Gastroesophageal sphincter (tissue), 4 donors: Measurements from ENCODE around the gene BARHL1. TPM values are rescaled to one million over a fixed set of nuclear protein-coding genes. Genes with fewer than 3 reads are reported as not detected.

Experiments
- ATAC-seq: fragments of 150-250 bp; one replicate; pipeline ENCODE4 v1.9.1; 2016; ENCODE audit warnings: mild to moderate bottlenecking, moderate library complexity
- H3K27ac ChIP-seq, 4 donors: fragments of 200-600 bp; sonication (generic) in 3 of 4; 1 replicate in 3 of 4; 2 replicates in 1 of 4; pipeline ENCODE4 v1.5.1; 2016 to 2019
- H3K27me3 ChIP-seq: fragments of 200-600 bp; sonication (generic); one replicate; pipeline ENCODE4 v1.5.1; 2019
- H3K36me3 ChIP-seq, 2 donors: fragments of 200-600 bp; sonication (generic); one replicate each; pipeline ENCODE4 v1.5.1; 2019; ENCODE audit warnings: control low read depth in 1 of 2
- H3K4me1 ChIP-seq, 3 donors: fragments of 200-600 bp; sonication (generic); 1 replicate in 2 of 3; 2 replicates in 1 of 3; pipeline ENCODE4 v1.5.1; 2016 to 2019; ENCODE audit warnings: control low read depth in 2 of 3
- H3K4me3 ChIP-seq, 2 donors: fragments of 200-600 bp; sonication (generic); one replicate each; pipeline ENCODE4 v1.5.1; 2019; ENCODE audit warnings: mild to moderate bottlenecking in 1 of 2, moderate library complexity in 1 of 2
- H3K9me3 ChIP-seq, 3 donors: fragments of 200-600 bp; sonication (generic); one replicate each; pipeline ENCODE4 v1.5.1; 2017 to 2019; ENCODE audit warnings: control low read depth in 2 of 3
- EP300 ChIP-seq: sonication (generic); formaldehyde crosslinking; IDR thresholded peaks from one replicate; pipeline ENCODE4 v1.6.1; 2017; ENCODE audit warnings: antibody characterized with exemption, mild to moderate bottlenecking
- POLR2A ChIP-seq, 2 donors: fragments of 450-650 bp; IDR thresholded peaks; one replicate each; pipeline ENCODE4 v1.6.1; 2017; ENCODE audit warnings: antibody characterized with exemption in 2 of 2, mild to moderate bottlenecking in 2 of 2, moderate library complexity in 1 of 2
- POLR2AphosphoS5 ChIP-seq: sonication (generic); formaldehyde crosslinking; IDR thresholded peaks from one replicate; pipeline ENCODE4 v1.6.1; 2017; ENCODE audit warnings: antibody characterized with exemption
- WGBS, 2 donors: methylation state at CpG; one replicate each; pipeline ENCODE4 v1.1.5; 2018; ENCODE audit warnings: low coverage in 1 of 2; 5-methylcytosine and 5-hydroxymethylcytosine counted together
- total RNA-seq, 4 donors: library from RNA; depleted of rRNA; stranded (reverse); fragments of >200 nt; gene quantifications; one replicate each; pipeline ENCODE4 v1.1.0, GENCODE V29; 2016
- TF ChIP-seq, protein P1 (sequence below), 4 experiments: fragments of 200-600 bp in 2 of 4; fragments of 450-650 bp in 2 of 4; sonication (generic) in 1 of 4; IDR thresholded peaks; one replicate each; pipeline ENCODE4 v1.5.1; 2017 to 2019; ENCODE audit warnings: antibody characterized with exemption in 4 of 4, mild to moderate bottlenecking in 2 of 4, moderate library complexity in 2 of 4

BARHL1 gene
- total RNA-seq, 4 donors from 2014 or later = not detected

DNA sequence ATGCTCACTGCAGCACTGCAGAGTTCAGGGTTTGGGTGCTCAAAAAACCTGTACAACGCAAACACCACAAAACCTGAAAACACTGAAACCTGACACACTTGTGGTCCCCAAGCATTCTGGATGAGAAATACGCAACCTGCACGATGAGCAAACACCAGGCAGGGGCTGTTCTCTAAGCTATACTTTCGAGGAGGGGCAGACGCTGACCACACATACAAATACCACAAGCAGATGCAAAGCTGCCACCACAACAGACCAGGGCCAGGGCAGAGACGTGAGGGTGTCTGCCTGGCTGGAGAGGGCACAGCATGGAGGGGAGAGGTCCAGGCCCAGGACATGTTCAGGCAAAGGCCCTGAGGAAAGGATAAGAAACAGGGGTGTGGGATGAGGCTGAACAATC, 23.0 kb downstream of the BARHL1 start:
- Histone ChIP-seq H3K4me3 (no peak overlapping the region), H3K27ac (no peak overlapping the region), H3K36me3 (peaks cover 0 to 99% of the 10 kb centered on the region in 2 donors), H3K9me3 (no peaks in the 10 kb centered on the region), H3K27me3 (no peaks in the 10 kb centered on the region), H3K4me1 (no peaks in the 10 kb centered on the region)
- ATAC-seq = no peak
- 60% methylated on average over 1 of the region's 6 CpGs; no CpG with 5 or more reads in 1 of the 2 donors for WGBS, 2 donors
- no peak for TF ChIP-seq POLR2AphosphoS5
- no peak for TF ChIP-seq POLR2A (IDR thresholded peaks at IDR 0.05)
- TF ChIP-seq, protein P1, sequence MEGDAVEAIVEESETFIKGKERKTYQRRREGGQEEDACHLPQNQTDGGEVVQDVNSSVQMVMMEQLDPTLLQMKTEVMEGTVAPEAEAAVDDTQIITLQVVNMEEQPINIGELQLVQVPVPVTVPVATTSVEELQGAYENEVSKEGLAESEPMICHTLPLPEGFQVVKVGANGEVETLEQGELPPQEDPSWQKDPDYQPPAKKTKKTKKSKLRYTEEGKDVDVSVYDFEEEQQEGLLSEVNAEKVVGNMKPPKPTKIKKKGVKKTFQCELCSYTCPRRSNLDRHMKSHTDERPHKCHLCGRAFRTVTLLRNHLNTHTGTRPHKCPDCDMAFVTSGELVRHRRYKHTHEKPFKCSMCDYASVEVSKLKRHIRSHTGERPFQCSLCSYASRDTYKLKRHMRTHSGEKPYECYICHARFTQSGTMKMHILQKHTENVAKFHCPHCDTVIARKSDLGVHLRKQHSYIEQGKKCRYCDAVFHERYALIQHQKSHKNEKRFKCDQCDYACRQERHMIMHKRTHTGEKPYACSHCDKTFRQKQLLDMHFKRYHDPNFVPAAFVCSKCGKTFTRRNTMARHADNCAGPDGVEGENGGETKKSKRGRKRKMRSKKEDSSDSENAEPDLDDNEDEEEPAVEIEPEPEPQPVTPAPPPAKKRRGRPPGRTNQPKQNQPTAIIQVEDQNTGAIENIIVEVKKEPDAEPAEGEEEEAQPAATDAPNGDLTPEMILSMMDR (IDR thresholded peaks at IDR 0.05) = no peak
- TF ChIP-seq EP300 = no peak

DNA sequence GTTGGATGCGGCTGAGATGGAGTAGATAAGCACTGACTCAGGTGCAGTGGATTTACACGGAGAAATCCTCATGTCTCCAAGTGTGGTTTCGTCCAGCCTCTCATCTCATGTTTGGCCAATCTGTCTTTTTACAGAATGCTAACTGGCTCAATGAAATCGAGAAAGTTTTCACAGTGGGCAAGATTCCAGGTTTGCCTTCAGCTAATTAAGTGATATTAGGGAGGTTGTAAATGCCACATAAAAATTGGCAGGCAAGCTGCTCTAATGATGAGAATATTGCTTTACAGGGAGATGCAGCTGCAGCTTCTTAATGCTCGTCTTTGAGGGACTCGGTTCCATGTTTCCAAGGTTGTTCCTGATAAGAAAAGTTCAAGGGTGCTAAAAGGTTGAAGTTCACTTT, 23.7 kb downstream of the BARHL1 start:
- H3K4me3 ChIP-seq = no peak overlapping the region
- WGBS, 2 donors = 77 to 79% methylated on average over 5 to 6 of the region's 6 CpGs
- no peaks in the 10 kb centered on the region for H3K27me3 ChIP-seq
- H3K27ac ChIP-seq = no peak overlapping the region
- H3K4me1 ChIP-seq = no peaks in the 10 kb centered on the region
- TF ChIP-seq POLR2AphosphoS5 = no peak
- TF ChIP-seq, protein P1 (IDR thresholded peaks at IDR 0.05) = no peak
- TF ChIP-seq POLR2A (IDR thresholded peaks at IDR 0.05) = no peak
- no peak for TF ChIP-seq EP300
- ATAC-seq = no peak
- H3K36me3 ChIP-seq = peaks cover 0 to 99% of the 10 kb centered on the region in 2 donors
- no peaks in the 10 kb centered on the region for H3K9me3 ChIP-seq

DNA sequence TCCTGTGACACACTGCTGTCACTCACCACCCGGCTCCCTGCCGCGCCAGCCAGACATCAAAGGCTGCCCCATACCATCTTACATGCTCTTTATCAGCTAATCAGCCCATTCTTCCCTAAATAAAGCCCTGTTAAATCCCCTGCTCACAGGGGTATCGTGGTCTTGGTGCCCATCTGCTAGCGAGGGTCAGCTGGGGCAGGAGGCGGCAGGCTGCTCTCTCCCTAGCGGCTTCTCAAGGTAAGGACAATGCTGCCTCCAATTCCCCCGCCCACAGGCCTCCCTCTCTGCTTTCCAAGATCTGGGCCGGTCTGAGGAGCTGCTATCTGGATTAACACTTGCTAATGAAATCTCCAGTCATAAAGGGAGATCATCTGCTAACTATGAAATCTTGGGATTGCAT, 26.8 kb downstream of the BARHL1 start:
- no peaks in the 10 kb centered on the region for H3K27me3 ChIP-seq
- no peak for ATAC-seq
- WGBS, 2 donors = 80 to 83% methylated on average over 4 to 6 of the region's 9 CpGs
- no peak overlapping the region for H3K27ac ChIP-seq
- no peaks in the 10 kb centered on the region for H3K9me3 ChIP-seq
- H3K36me3 ChIP-seq = peaks cover 0 to 97% of the 10 kb centered on the region in 2 donors
- H3K4me3 ChIP-seq = no peak overlapping the region
- TF ChIP-seq EP300 (no peak), POLR2A (IDR thresholded peaks at IDR 0.05) (no peak), POLR2AphosphoS5 (no peak)
- TF ChIP-seq, protein P1 (IDR thresholded peaks at IDR 0.05) = no peak
- H3K4me1 ChIP-seq = no peaks in the 10 kb centered on the region

DNA sequence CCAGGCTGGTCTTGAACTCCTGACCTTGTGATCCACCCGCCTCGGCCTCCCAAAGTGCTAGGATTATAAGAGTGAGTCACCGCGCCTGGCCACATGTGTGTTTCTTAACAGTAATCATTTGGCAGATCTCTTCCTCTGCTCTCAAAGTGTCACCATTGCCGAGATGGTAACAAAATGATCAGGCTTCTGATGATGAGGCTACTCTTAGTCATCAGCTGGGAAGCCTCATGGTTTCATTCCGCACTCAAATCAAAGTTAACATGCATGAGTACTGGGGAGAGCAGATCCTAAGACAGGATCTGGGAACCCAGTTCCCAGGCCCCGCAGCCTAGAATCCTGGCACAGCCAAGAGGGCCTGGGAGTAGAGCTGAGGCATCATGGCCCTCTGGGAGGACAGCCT, 27.4 kb downstream of the BARHL1 start:
- no peaks in the 10 kb centered on the region for H3K4me1 ChIP-seq
- H3K36me3 ChIP-seq = peaks cover 0 to 98% of the 10 kb centered on the region in 2 donors
- H3K4me3 ChIP-seq = no peak overlapping the region
- no peak for TF ChIP-seq POLR2A (IDR thresholded peaks at IDR 0.05)
- TF ChIP-seq, protein P1 (IDR thresholded peaks at IDR 0.05) = no peak
- TF ChIP-seq EP300 = no peak
- no peak for TF ChIP-seq POLR2AphosphoS5
- ATAC-seq = no peak
- no peak overlapping the region for H3K27ac ChIP-seq
- H3K27me3 ChIP-seq = no peaks in the 10 kb centered on the region
- H3K9me3 ChIP-seq = no peaks in the 10 kb centered on the region
- 67% methylated on average over 2 of the region's 7 CpGs; no CpG with 5 or more reads in 1 of the 2 donors for WGBS, 2 donors

DNA sequence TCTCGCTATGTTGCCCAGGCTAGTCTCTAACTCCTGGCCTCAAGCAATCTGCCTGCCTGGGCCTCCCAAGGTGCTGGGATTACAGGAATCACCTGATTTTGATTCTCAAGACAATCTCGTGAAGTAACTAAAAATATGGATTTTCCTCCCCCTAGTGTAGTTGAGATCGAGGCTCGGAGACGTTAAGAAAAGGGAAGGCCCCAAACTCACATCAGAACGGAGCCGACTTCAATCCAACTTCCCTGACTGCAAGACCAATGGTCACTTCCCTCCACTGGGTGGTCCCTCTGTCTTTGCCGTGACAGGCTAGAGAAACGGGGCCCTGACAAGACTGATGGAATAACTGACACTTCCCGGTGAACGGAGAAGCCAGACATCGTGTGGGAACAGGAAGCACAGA, 28.3 kb downstream of the BARHL1 start:
- no peak overlapping the region for H3K4me3 ChIP-seq
- WGBS, 2 donors = 88% methylated on average over 3 of the region's 12 CpGs; no CpG with 5 or more reads in 1 of the 2 donors
- H3K36me3 ChIP-seq = peaks cover 0 to 98% of the 10 kb centered on the region in 2 donors
- H3K27ac ChIP-seq = no peak overlapping the region
- no peaks in the 10 kb centered on the region for H3K4me1 ChIP-seq
- ATAC-seq = no peak
- no peaks in the 10 kb centered on the region for H3K27me3 ChIP-seq
- no peaks in the 10 kb centered on the region for H3K9me3 ChIP-seq
- TF ChIP-seq, protein P1 (IDR thresholded peaks at IDR 0.05) = no peak
- TF ChIP-seq POLR2A (IDR thresholded peaks at IDR 0.05) (no peak), EP300 (no peak)
